GM11168 (cell line): Measurements from ENCODE around the gene AFF3.

Experiments used
- in situ Hi-C: fragments of 300-500 bp; cut with MboI; formaldehyde crosslinking; loops from one replicate; pipeline ENCODE4 v1.12.0; 2022; ENCODE audit warnings: low sequenced_read_pairs; ENCODE audit not compliant: unreplicated experiment

Gene AFF3

DNA sequence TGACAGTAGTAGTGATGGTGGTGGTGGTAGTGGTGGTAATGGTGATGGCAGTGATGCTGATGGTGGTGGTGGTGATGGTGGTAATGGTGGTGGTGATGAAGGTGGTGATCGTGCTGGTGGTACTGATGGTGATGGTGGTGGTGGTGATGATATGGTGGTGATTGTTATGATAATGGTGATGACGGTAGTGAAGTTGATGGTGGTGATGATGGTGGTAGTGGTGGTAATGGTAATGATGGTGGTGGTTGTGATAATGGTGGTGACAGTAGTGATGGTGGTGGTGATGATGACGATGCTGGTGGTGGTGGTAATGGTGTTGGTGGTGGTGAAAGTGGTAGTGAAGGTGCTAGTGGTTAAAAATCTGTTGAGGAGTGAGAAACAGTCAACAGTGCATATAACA is 125.6 kb downstream of the AFF3 start:
- in situ Hi-C loops = no loop called here

DNA sequence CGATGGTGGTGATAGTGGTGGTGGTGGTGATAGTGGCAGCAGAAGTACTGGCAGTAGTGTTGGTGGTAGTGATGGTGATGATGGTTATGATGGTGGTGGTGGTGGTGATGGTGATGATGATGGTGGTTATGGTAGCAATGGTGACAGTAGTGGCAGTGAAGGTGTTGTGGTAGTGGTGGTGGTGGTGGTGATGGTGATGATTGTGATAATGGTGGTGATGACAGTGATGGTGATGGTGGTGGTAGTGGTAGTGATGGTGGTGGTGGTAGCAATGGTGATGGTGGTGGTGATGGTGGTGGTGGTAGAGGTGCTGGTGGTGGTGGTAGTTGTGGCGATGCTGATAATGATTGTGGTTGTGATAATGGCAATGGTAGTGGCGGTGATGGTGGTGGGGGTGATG is 126.5 kb downstream of the AFF3 start:
- in situ Hi-C loops = no loop called here

DNA sequence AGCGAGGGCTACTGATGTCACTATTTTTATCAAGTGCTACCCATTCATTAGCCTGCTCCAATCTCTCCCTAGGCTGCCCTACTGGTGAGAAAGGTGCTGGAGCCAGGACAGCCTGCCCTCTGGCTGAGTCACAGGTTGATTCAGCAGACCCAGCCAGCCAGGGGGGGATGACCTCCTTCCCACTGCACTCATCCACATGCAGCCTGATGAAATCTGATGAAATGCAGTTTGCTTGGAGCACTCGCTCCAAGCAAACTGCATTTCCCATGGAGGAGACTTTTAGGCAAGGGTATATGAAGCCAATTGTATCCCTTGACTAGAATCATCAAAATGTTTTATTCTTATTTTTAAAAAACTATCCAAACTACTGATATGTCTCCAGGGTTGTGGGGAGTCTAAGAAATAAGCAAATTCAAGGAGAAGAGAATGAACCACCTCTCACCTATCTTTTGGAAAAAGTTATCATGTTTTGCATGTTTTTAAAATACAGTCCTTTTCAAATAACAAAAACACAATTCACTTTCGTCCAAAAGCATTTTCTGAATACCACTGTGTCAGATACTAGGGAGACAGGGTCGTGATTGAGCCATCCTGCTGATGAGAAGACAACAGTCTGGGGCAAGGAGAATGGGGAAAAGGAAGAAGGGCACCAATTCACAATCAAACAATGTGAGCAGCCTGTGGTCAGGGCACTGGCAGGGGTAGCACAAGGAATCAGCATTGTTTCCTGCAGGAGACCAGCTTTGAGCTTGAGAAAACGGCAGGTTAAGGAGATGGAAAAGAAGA is 128.3 kb downstream of the AFF3 start:
- in situ Hi-C loops = no loop called here

DNA sequence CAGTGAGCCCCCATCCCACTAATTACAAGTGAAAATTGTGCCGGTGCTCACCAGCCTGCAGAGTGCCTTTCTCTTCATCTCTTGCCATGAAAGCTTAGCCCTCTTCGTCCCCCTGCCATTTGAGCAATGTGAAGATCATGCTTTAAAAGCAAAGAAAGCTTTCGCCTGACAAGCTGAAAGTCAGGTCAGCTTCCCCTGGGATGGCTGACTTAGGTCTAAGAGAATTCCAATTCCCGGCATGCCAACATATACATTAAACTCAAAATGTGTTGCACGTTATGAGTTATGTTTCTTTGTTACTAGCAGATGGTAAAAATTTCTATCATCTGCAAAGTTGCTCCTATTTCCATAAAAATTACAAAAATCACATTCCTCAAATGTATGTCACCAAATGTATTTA is 129.8 kb downstream of the AFF3 start:
- in situ Hi-C loops = no loop called here

DNA sequence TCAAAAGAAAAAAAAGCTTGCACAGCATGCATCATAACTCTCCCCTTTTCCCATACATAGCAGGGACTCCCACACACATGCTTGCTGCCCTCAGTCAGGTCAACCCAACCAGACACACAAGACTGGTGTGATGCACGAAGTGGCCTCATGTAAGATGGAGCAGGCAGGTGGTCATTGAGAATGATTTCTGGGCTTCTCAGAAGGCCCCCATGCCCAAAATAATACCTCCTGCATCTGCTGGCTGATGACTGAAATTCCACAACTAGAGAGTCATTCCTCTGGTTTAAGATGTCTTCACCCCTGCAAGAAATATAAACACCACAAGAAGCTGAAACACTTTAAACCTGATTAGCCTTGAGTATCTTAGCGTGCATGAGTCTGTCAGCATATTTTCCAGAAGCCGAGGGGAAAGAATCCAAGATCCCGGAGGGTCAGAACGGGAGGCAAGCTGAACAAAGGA is 131.1 kb downstream of the AFF3 start:
- in situ Hi-C loops = no loop called here

DNA sequence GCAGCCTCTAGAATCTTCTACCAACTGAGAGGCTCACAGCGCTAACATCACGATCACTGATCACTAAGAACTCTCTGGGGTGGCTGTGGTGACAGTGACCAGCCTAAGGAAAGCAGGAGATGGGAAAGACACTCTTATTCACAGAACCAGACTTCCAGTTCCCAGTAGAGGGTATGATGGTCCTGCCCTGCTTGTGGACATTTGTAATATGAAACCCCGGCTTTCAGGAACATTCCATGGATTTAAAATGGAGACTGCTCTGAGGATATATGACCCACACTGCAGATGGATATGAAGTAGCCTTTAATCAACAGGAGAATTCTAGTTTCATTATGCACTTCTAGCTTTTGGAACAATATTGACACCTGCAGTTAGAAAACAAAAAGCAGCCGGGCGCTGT is 131.8 kb downstream of the AFF3 start:
- in situ Hi-C loops = no loop called here

DNA sequence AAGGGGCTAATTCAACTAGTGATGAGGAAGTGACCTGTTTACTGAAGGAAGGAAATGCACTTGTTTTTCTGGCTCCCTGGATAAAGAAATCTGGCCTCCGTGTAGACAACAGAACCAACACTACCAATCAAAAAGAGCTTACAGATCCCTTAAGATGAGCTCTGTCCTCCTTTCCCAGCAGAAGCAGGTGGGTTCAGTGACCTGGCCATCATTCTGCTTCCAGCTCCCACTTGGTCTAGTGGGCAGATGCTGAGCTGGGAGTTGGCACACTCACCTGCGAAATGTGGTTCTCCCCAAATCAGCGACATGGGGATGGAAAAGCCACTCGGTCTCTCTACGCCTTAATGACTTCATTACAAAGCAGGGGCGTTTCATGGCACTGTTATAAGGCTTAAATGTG is 132.6 kb downstream of the AFF3 start:
- in situ Hi-C loops = no loop called here

DNA sequence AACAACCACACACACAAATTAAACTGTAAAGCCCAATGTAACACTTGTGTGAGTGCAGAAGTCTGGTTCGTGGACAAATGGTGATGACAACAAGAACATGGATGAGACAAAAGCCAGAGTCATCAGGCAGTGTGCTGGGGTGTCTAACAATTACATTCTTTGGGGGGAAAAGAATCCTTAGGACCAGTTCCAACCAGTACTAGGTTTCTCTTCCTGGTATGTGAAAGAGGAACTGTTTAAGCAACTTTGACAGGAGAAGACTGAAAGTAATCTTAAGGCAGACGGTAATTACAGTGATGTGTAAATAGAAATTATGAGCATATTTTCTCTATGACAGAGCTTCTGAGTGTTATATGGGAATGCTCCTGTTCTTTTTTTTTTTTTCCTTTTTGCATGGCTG is 133.4 kb downstream of the AFF3 start:
- in situ Hi-C loops = no loop called here

DNA sequence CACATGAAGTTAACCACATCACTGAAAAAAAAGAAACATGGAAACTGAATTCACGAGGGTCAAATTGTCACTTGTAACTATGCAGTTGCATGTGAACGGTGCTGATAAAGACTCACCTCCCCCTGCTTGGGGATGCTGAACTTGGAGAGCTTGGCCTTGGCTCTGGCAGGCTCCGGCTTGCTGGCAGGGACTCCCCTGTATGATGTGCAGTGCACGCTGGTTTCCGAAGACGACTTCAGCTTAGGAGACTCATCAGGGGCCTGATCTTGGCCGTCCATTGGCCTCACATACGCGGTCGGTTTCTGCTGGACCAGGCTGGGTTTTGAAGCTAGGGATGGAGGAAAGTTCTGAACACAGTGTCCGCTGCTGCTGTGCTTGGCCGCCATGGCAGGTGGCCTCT is 135.9 kb downstream of the AFF3 start:
- in situ Hi-C loops = no loop called here

DNA sequence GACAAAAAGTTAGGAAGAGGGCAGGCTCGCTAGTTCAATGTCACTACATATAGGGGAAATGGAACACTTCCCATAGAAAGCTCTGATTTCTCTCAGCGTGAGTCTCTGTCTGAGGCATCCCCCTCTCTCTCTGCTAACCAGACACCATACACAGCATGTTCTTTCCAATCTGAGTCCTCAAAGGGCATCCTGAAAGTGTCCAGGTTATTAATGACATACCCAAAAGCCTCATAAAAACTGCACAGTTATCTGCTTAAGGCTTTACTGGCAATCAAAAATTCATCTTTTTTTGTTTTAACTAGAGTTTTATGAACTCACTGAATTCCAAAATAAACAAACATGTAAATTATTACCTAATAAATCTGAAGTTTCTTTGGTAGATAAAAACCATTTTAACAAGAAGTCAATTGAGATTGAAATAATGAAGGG is 137.4 kb downstream of the AFF3 start:
- in situ Hi-C loops = no loop called here

DNA sequence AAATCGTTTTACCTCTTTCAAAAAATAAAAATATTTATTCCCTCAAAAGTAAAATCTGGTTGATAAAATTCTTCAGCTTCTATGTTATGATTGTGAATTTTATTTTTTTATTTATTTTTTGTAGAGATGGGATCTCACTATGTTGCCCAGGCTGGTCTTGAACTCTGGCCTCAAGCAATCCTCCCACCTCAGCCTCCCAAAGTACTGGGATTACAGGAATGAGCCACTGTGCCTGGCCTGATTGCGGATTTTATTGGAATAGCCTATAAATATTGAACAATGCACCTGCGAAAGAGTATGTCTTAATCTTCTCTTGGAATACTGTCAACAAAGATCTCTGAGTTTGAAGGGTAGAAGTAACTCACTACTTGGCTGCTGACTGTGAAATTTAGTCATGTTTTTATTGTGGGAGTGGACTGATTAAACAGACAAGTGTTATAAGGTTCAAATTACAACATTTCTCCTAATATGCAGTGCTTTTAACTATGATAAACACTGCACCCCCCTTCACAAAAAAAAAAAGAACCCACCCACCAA is 138.0 kb downstream of the AFF3 start:
- in situ Hi-C loops = no loop called here

DNA sequence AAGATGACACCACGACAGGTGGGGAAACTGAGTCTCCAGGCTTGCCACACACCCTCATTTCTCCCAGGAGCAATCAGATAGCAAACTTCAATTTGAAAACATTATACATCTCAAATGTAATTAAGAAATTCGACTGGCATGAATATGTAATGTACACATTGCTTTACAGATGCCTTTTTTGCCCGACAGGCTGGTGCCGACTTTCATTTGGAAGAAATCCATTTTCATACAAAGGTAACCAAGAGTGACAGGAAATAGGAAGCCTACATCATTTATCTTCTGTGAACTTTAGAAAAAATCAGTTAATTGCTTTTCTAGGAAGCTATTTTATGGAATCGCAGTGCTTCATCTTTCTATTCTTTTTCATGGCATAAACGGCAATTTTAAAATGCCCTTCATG is 140.3 kb downstream of the AFF3 start:
- in situ Hi-C loops = no loop called here

DNA sequence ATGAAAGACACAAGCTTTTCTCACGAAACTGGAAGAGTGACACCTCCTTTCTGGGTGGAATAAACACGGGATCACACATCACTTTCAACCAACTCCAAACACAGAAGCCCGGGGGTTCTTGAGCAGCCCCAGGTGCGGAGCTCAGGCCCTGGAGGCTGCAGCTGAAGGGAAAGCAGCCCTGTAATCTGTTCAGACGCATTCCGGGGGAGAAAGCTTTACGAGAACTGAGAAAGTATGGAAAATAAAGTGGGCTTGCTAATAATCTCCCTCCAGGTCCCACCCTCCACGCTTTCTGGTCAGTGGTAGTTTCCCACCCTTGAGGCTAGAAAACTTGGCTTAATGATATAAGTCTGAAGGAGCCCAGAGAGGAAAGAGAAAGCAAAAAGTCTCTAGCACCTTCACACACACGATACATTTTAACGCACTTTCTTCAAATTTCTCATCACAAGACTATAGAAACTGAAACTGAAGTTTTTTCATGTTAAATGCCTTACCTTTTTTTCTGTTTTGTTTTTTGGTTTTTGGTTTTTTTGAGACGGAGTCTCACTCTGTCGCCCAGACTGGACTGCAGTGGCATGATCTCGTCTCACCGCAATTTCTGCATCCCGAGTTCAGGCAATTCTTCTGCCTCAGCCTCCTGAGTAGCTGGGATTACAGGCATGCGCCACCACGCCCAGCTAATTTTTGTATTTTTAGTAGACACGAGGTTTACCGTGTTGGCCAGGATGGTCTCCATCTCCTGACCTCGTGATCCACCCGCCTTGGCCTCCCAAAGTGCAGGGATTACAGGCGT is 141.3 kb downstream of the AFF3 start:
- in situ Hi-C loops = no loop called here

DNA sequence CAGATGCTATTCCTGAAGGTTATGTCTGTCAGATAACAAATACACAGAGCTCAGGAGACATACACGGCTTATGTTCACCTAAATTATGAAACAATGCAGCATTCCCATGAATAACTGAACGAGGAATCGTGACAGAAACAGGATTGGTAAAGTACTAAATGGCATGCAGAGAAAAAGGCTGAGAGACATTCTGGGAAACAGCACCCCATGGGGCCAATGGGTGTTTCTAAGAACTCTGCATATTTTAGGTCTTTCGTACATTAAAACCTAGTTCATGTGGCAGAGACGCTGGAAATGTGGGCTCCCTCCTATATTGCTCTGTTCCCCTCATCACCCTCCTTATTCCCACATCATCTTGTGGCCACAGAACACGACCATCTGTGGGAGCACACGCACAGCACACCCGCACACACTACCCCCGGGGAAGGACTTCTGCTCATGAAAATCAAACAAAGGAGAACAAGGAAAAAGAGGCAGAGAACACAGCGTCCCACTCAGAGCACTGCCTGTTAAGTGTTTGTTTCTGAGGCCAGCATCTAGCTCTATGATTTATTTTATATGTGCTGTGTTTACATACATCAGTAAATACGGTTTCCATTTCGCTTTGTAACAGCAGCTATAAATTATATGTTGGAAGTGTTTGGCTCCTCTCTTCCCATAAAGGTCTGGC is 143.6 kb downstream of the AFF3 start:
- in situ Hi-C loops = no loop called here

DNA sequence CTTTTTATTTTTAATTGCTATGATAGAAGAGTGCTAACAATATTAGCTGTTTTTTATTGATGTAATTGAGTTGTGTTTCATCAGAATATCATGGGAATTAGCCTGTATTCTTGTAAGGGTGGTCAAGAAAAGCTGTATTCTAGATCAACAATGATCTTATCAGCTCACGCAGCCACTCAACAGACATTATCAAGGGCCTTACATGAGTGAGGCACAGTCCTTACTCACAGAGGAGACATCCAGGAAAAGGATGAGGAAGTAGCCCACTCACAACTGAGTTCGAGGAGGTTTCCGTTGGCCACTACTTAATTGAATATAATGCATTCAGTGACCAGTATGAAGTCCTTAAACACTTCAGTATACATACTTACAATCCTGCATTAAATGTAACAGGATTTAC is 152.5 kb downstream of the AFF3 start:
- in situ Hi-C loops = no loop called here

DNA sequence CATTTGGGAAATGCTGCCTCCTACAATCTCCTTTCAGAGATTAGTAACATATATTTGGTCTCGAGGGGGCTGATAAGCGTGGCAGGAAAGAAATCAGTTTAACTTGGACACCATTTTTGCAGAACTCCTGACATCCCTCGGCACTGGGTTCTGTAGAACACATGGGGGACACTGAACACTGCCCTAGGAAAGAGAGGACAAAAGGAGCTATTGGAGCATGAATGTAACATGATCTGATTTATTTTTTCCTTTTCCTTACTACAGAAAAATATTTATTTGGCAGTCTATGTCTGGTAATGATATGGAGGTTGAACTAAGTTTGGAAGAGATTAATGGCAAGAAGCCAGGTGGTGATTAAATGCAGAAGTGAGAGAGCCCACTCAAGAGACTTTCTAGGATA is 153.8 kb downstream of the AFF3 start:
- in situ Hi-C loops = no loop called here

DNA sequence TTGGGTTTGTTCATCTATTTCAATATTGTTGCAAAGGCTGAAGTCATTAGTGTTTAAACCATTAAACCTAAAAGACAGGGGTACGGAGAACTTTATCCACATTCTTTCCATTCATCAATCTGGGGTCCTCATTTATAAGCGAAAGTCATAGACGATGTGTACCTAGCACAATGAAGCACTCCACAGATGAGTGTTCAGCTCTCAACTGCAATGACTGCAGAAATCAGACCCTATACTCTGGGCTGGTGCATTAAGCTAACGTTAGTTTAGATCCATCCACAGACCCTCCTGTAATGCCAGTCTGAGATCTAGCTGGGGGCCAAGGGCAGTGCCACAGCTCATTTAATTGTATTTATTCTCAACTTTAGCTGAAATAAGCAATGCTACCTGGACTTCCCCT is 155.2 kb downstream of the AFF3 start:
- in situ Hi-C loops = no loop called here

DNA sequence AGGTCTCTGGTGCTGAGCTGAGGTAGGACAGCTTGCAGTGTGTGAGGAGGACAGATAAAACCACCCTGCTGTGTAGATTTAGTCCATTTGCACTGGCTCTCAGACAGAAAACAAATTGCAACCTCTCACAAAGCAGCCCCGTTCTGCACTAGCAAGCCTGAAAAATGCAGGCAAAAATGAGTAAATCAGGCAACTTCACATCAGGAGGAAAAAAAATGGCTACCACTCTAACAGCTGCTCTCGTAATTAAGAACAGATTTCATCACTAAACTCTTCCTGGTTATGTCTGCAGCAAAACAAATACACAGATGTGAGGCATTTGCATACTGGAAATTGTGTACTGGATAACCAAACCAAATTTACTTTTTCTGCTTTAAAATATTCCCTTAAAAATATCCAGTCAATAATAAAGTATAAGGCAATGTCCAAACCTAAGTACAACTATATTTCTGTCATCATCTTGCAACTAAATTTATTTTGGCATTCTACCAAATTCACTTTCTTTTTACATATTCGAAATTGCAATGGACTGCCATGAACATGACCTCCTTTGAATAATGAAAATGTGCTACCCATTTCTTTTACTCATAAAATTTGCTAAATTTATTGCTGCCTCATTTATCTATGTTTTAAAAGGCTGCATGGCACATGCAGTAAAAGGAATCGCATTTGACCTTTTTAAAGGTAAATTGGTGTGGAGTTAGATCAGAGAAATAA is 157.4 kb downstream of the AFF3 start:
- in situ Hi-C loops = no loop called here

DNA sequence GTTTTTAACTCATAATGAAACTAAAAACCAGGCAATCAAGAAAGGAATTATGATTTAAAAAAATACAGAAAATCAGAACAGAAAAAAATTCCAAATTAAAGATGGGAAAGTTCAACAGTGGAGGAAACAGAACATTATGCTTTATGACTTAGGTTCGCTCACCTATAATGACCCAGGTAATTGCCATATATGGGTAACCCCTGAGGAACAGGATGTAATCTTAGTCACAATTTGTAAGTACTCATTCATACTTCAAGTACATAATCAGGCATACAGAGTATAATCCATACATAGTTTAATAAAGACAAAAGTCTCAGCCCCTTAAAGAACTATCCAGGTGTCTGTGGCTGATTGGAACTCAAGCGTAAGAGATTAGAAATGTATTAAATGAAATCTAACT is 159.6 kb downstream of the AFF3 start:
- in situ Hi-C loops = no loop called here

DNA sequence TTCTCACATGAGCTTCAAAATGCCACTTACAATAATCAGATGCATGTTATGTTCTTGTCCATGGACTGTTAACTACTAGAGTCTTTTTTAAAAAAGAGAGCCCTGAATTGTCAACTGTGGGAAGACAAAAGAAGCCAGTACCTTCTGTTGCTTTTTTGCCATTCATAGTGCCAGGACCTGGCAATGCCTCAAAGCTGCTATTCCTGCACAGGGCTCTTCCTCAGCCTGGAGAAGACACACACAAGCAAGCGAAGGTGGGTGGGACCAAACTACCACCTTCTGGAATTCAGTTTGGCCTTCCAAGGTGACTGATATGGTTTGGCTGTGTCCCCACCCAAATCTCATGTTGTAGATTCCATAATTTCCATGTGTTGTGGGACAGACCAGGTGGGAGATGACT is 160.6 kb downstream of the AFF3 start:
- in situ Hi-C loops = no loop called here
